Fibroblast of skin of left quadriceps (primary cell): Measurements from ENCODE around the gene ZBTB46.
"Not testable (repeated sequence)": the region's sequence is repeated elsewhere in the genome, so short reads cannot be mapped to it uniquely, and the experiment has no call there.

ENCODE experiments used
- DNase-seq, 2 experiments: peaks; one replicate each; pipeline ENCODE4 v3.0.0-alpha.2; 2013; ENCODE audit warnings: low read depth in 2 of 2

ZBTB46 gene

DNA sequence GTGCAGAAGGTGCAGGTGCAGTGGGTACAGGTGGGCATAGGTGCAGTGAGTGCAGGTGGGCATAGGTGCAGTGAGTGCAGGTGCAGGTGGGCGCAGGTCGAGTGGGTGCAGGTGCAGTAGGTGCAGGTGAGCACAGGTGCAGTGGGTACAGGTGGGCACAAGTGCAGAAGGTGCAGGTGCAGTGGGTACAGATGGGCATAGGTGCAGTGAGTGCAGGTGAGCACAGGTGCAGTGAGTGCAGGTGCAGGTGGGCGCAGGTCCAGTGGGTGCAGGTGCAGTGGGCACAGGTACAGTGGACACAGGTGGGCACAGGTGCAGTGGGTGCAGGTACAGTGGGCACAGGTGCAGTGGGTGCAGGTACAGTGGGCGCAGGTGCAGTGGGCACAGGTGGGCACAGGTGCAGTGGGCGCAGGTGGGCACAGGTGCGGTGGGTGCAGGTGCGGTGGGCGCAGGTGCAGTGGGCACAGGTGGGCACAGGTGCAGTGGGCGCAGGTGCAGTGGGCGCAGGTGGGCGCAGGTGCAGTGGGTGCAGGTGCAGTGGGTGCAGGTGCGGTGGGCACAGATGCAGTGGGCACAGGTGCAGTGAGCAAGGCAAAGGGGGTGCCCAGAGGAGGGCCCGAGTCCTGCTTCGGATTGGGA, 15.3 kb downstream of the ZBTB46 start:
- no peak for DNase-seq

DNA sequence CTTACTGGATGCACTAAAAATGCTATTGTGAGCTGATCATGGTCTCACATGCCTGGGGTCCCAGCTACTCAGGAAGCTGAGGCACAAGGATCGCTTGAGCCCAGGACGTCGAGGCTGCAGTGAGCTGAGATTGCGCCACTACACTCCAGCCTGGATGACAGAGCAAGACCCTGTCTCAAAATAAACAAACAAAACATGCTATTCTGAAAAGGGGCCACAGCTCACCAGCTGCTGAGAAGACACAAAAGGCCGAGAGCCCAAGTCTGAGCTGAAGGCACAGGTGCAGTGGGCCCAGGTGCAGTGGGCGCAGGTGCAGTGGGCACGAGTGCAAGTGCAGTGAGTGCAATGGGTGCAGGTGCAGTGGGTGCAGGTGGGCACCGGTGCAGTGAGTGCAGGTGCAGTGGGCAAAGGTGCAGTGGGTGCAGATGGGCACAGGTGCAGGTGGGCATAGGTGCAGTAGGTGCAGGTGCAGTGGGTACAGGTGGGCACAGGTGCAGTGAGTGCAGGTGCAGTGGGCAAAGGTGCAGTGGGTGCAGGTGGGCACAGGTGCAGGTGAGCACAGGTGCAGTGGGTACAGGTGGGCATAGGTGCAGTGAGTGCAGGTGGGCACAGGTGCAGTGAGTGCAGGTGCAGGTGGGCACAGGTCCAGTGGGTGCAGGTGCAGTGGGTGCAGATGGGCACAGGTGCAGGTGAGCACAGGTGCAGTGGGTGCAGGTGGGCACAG, 16.0 kb downstream of the ZBTB46 start:
- no peak for DNase-seq

DNA sequence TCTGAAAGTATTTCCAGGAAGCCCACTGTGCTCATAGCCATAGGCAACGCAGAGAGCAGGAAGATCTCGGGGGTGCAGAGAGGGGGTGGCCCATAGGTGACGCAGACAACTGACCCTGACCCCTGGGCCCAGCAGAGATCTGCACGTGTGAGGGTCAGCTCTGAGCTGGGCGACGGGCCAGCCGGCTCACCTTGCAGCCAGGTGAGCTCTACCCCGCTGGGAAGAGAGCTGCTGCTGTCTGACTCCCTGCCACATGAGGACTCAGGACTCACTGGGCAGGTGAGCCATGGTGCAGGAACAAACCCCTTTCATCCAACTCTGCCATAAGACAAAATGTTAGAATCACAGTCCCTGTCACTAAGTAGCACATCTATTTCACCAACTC, 19.6 kb downstream of the ZBTB46 start:
- DNase-seq = no peak

DNA sequence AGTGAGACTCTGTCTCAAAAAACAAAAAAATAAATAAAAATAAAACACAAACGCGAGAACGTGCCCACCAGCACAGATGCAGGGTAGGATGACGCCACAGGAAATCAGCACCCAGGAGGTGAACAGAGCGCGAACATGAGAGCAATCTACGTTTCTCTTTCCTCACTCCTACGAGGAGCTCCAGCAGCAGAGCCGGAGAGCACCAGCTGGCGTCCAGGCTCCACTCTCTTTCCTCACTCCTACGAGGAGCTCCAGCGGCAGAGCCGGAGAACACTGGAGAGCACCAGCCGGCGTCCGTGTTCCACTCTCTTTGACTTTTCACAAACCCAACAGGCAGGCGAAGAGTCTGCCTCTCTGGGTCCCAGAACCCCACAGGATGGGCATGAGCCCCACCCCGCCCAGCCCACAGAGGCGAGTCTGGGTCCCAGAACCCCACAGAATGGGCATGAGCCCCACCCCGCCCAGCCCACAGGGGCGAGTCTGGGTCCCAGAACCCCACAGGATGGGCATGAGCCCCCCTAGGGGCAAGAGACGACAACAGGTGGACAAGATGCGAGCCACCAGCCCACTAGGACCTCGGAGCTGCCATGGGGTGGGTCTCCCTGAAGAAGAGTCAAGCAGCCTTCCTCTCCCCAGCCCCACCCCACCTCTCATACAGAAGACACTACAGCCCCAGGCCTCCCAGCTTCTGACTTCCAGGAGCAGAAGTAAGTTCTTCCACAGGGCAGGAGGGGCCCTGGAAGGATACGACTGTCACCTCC, 20.2 kb downstream of the ZBTB46 start:
- no peak for DNase-seq

DNA sequence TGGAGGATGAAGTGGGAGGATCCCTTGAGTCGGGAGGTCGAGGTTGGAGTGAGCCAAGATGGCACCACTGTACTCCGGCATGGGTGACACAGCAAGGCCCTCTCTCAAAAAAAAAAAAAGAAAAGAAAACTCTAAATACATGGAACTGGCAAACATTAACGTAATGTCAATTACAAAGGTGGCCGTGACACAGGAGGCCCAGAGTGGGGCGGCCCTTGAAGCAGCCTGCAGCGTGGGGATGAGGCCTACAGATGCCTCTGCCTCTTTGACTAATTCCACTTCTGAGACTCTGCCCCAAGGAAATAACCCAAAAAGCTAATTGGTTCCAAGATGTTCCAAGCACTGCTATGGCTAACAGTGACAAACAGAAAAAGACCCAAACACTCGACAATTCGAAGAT, 21.2 kb downstream of the ZBTB46 start:
- DNase-seq = no peak

DNA sequence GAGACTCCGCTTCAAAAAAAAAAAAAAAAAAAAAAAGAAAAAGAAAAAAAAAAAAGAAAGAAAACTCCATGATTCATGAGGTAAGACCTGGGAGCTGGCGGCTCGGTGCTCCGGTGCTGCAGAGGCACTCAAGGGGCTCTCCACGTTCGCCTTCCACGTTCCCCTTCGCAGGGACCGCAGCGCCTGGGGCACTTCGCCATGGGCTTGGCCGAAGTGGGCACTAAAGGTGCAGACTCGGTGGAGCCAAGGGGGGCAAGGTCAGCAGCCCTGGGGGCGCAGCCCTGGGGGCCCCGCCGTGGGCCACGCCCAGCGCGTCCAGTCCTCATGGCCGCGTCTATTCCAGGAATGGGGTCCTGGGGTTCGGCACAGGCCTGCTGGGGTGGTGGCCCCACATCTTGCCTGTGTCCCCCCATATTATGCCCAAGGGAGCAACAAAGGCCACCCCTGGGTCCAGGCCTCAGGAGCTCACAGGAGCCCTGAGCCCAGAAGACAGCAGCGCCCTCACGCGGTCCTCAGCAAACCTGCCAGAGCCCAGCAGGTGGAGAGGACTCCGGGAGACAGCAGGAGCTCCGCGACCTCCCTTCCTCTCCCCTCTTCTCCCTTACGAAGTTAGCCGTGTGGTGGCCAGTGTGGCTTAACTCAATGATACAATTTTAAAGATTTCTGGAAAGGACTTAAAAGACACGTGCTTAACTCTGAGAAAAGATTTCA, 21.9 kb downstream of the ZBTB46 start:
- DNase-seq = no peak

DNA sequence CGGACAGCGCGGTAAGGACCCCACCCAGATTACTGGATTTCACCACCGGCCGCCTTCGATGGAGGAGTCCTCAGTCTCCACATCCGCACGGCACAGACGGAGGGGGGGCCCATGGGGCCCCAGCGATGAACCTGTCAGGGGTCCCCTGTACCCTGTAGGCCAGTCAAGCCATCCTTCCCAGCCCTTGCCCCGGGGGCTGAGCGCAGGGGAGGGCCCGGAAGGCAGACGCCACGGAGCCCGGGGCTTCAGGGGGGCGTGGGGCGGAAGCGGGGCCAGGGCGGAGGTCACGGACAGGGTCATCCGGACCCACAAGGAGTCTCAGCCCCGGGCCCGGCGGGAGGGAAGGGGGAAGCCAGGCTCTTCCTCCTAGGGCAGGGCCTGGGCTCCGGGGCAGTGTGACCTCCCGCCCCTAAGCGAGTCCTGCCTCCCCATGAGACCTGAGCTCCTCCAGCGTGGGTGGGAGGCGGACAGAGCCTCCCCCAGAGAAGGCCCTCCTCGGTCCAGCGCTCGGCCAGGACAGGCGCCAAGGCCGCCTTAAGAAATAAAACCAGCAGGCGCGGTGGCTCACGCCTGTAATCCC, 22.8 kb downstream of the ZBTB46 start:
- no peak for DNase-seq

DNA sequence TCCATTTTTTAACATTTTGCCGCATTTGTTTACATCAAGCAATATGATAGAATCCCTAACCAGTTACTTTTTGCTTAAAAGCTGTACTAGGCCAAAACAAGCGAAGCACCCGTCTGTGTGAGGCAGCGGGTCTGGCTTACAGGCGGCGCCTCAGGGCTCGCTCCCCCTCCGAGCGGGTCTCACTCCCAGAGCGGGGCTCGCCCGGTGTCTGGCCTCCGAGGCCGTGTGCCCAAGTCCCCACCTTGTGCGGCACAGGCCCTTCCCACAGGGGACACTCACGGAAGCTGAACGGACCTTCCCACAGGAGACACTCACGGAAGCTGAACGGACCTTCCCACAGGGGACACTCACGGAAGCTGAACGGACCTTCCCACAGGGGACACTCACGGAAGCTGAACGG, 23.4 kb downstream of the ZBTB46 start:
- DNase-seq = no peak

DNA sequence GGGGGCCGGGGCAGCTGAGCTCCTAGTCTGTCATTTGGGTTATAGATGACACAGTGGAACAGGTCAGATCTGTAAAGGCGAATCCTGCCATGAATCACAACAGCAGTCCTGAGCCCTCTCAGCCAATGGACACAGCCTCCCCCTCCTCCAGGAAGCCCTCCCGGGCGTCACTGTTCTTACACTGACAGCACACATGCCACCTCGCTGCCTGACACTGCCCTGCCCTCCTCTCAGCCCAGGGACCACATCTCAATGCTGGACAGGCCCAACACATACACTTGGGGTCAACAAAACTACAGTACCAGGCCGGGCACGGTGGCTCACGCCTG, 26.8 kb downstream of the ZBTB46 start:
- DNase-seq = no peak

DNA sequence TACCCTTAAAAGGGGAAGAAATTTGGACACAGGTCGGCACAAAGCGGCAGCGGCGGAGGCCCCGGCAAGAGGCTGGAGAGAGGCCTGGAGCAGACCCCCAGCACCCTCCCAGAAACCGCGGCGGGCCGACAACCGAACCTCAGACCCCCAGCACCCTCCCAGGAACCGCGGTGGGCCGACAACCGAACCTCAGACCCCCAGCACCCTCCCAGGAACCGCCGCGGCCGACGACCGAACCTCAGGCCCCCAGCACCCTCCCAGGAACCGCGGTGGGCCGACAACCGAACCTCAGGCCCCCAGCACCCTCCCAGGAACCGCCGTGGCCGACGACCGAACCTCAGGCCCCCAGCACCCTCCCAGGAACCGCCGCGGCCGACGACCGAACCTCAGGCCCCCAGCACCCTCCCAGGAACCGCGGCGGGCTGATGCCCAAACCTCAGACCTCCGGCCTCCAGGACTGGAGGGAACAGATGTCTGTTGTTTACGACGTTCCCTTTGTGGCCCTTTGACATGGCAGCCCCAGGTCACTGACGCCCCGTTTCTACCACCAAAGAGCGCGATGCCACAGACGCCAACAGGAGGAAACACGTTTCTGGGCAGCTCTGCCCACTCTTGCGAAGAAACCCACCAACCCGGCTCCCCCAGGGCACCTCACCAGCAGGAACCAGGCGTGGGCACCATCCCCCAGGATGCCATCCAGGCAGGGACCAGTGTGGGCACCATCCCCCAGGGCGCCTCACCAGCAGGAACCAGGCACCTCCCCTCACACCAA, 28.4 kb downstream of the ZBTB46 start:
- DNase-seq = no peak

DNA sequence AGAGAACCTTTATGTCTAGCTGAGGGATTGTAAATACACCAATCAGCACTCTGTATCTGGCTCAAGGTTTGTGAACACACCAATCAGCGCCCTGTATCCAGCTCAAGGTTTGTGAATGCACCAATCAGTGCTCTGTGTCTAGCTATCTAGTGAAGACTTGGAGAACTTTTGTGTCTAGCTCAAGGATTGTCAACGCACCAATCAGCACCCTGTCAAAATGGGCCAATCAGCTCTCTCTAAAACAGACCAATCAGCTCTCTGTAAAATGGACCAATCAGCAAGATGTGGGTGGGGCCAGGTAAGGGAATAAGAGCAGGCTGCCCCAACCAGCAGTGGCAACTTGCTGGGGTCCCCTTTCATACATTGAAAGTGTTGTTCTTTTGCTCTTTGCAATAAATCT, 29.9 kb downstream of the ZBTB46 start:
- not testable (repeated sequence) for DNase-seq

DNA sequence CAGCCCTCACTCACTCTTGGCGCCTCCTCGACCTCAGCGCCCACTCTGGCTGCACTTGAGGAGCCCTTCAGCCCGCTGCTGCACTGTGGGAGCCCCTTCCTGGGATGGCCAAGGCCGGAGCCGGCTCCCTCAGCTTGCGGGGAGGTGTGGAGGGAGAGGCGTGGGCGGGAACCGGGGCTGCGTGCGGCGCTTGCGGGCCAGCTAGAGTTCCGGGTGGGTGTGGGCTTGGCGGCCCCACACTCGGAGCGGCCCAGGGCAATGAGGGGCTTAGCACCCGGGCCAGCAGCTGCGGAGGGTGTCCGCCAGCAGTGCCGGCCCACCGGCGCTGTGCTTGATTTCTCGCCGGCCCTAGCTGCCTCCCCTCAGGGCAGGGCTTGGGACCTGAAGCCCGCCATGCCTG, 30.7 kb downstream of the ZBTB46 start:
- not testable (repeated sequence) for DNase-seq

DNA sequence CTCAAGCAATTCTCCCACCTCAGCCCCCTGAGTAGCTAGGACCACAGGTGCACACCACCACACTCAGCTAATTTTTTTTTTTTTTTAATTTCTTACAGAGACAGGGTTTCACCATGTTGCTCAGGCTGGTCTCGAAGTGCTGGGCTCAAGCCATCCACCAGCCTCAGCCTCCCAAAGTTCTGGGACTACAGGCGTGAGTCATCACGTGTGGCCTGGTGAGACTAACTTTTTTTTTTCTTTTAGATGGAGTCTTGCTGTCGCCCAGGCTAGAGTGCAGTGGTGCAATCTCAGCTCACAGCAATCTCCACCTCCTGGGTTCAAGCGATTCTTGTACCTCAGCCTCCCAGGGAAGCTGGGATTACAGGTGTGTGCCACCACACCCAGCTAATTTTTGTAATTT, 31.9 kb downstream of the ZBTB46 start:
- DNase-seq = not testable (repeated sequence)

DNA sequence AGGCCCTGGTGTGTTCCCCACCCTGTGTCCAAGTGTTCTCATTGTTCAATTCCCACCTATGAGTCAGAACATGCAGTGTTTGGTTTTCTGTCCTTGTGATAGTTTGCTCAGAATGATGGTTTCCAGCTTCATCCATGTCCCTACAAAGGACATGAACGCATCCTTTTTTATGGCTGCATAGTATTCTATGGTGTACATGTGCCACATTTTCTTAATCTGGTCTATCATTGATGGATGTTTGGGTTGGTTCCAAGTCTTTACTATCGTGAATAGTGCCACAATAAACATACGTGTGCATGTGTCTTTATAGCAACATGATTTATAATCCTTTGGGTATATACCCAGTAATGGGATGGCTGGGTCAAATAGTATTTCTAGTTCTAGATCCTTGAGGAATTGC, 33.9 kb downstream of the ZBTB46 start:
- not testable (repeated sequence) for DNase-seq

DNA sequence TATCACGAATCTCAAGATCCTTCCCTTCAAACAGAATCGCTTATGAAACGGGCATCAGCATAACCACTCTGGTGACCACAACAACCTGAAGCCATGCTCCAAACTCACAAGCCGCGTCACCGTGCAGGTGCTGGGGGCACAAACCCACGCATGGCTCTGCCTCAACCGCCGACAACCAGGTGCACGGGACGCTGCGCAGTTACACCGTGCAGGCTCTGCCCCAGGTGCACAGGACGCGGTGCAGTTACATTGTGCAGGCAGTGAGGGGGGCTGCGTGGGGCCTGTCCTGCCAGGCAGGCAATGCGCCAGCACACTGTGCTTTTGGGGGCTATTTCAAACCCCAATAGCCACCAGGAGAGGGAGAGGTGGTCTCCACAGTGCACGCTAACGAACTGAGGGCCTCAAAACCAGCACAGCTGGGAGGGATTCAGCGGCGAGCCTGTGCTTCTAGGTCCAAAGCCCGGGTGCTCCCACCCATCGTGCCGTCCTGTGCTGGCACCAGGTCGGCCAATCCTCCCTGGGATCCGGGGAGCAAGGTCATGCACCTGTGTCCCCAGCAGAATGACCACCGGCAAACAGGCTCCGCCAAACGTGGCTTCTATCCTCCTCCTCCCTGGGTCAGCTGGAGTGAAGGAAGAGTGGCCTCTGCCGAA, 35.8 kb downstream of the ZBTB46 start:
- DNase-seq = no peak

DNA sequence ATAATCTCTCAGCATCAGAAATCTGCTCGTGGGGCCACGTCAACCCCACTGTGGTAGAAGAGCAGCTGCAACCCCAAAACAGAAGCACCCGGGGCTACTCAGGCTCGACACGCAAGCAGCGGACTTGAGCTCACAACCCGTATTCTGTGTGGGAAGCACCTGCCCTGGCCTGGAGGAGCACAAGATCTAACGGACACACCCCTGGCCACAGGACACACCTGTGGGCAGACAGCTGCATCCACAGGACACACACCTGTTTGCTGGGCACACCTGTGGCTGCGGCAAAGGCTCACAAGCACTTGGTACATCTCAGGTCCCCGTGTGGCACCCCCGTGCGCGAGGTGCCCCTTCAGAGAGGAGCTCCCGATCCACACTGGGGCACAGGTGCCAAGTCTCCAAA, 36.5 kb downstream of the ZBTB46 start:
- no peak for DNase-seq

DNA sequence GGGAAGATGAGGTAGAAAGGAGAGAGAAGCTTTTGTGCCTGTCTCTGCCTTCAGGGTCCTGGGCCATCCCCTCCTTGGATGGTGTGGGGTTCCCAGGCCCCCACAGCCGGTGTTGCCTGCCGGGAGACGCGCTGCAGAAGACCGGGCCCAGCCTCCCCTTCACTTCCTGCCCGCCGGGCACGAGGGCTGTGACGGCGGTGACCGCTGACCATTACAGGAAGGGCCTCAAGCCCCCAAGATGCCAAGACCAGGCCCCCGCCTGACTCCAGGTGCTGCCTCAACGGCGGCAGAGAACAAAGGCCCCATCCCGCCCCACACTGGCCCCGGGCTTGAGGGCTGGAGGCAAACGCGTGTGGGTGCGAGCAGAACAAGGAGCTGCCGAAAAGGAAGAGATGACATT, 38.2 kb downstream of the ZBTB46 start:
- no peak for DNase-seq

DNA sequence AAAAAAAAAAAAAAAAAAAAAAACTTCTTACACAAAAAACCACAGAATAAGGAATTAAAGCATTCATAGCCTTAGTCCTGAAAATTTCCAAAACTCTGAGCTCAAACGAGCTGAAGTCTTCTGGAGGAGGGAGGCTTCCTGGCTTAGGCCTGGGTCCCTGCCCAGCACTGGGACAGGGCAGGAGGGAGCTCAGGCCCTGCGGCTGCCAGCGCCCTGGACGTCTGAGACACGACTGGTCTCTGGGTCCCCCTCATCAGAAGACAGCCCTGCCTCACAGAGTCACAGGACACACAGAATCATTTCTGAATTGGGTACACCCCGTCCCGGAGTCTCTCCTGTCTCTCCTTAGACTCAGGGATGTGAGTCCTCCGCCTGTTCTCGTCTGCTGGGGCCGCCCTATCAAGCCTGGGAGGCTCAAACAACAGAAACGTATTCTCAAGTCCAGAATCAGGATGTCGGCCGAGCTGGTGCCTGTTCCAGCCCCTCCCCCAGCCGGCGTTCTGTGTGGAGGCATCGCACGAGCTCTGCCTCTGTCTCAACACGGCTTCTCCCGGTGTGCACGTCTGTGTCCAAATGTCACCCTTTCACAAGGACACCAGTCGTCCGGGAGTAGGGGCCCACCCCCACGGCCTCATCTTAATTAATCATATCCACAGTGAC, 39.4 kb downstream of the ZBTB46 start:
- DNase-seq = no peak

DNA sequence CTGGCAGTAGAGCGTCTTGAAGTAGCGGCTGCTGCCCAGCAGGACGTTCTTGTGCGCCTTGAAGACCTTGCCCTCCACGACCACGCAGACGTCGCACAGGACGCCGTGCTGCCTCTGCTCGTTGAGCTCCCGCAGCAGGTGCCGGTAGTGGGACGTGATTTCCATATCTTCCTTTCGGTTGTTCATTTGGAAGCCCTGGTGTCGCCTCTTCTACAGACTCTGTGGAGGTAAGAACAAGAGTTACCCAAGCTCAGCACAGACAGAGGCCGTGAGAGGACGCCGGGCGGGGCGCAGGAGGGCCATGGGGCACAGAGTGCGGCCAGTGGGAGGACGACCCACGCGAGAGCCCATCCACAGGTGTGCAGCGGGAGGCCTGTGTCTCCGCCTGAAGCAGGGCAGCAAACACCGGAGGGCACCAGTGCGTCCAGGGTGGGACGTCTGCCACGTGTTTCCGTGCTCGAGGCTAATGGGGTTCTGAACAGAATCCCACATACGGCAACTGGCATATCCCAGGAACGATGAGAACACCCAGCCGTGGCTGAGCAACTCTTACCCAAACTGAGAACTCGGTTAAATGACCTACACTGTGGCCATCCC, 40.4 kb downstream of the ZBTB46 start:
- DNase-seq = no peak
